H1 (cell line): Measurements from ENCODE around the gene TRIM28. TPM values are rescaled to one million over a fixed set of nuclear protein-coding genes. Genes with fewer than 3 reads are reported as not detected.

Source experiments
- CTCF ChIA-PET: fragments of 300-600 bp; sonication (Branson Sonifier 250); formaldehyde crosslinking; loops from one replicate; lab custom pipeline; 2021; ENCODE audit not compliant: partially characterized antibody; lab: Charles Lee
- POLR2A ChIA-PET: fragments of 300-600 bp; sonication (Branson Sonifier 250); formaldehyde crosslinking; loops from one replicate; lab custom pipeline; 2021; ENCODE audit warnings: inconsistent platforms; ENCODE audit not compliant: partially characterized antibody; lab: Charles Lee
- DNase-seq, 2 experiments: peaks; one replicate each; pipeline versions ENCODE4 v3.0.0 to v3.0.0-alpha.2; 2010 to 2022; ENCODE audit warnings: low spot score in 2 of 2, low read depth in 1 of 2, mixed read lengths in 1 of 2
- FAIRE-seq: peaks from 2 replicates; lab custom pipeline; 2011; peaks lifted over from hg19 to GRCh38; lab: Jason Lieb, UNC
- H2AFZ ChIP-seq: 2 replicates; pipeline ENCODE4 v1.8.1; 2012; ENCODE audit warnings: low read length, inconsistent platforms
- H2AK5ac ChIP-seq: 2 replicates; pipeline ENCODE4 v1.6.1; 2013; ENCODE audit warnings: low read depth, low read length
- H2BK120ac ChIP-seq: replicated peaks from 2 replicates; pipeline ENCODE3; 2013; ENCODE audit warnings: low read depth, low read length, inconsistent platforms
- H2BK12ac ChIP-seq: 2 replicates; pipeline ENCODE4 v1.6.1; 2013; ENCODE audit warnings: low read depth, low read length
- H2BK15ac ChIP-seq: 2 replicates; pipeline ENCODE4 v1.6.1; 2013; ENCODE audit warnings: low read length
- H2BK20ac ChIP-seq: 2 replicates; pipeline ENCODE4 v1.6.1; 2013; ENCODE audit warnings: low read length
- H2BK5ac ChIP-seq: 2 replicates; pipeline ENCODE4 v1.6.1; 2013; ENCODE audit warnings: low read depth, low read length
- H3K14ac ChIP-seq: 2 replicates; pipeline ENCODE4 v1.6.1; 2013; ENCODE audit warnings: inconsistent platforms; ENCODE audit not compliant: insufficient read length
- H3K18ac ChIP-seq: 2 replicates; pipeline ENCODE4 v1.6.1; 2013; ENCODE audit warnings: low read length; ENCODE audit errors: extremely low read depth
- H3K23ac ChIP-seq: 2 replicates; pipeline ENCODE4 v1.6.1; 2013; ENCODE audit warnings: inconsistent platforms; ENCODE audit not compliant: insufficient read length
- H3K23me2 ChIP-seq: 2 replicates; pipeline ENCODE4 v1.6.1; 2013; ENCODE audit warnings: low read depth, low read length
- H3K27ac ChIP-seq: 2 replicates; pipeline ENCODE4 v1.6.1; 2011; ENCODE audit warnings: low read depth, low read length, inconsistent platforms
- H3K27me3 ChIP-seq, 4 experiments: replicated peaks in 1 of 4; 1 replicate in 1 of 4; 2 replicates in 3 of 4; pipeline versions ENCODE4 v1.6.1 to v1.8.1; 2011 to 2013; ENCODE audit warnings: low read length in 3 of 4, mild to moderate bottlenecking in 3 of 4, inconsistent platforms in 2 of 4, mixed read lengths in 2 of 4, moderate library complexity in 1 of 4; ENCODE audit not compliant: control insufficient read depth in 3 of 4, insufficient read depth in 3 of 4; ENCODE audit errors: extremely low read depth in 1 of 4
- H3K36me3 ChIP-seq, 4 experiments: 2 replicates each; pipeline versions ENCODE4 v1.6.1 to v1.8.1; 2011 to 2013; ENCODE audit warnings: mild to moderate bottlenecking in 4 of 4, low read length in 3 of 4, moderate library complexity in 2 of 4, control low read depth in 1 of 4, inconsistent platforms in 1 of 4; ENCODE audit not compliant: insufficient read depth in 4 of 4, control insufficient read depth in 2 of 4
- H3K4ac ChIP-seq: replicated peaks from 2 replicates; pipeline ENCODE3; 2013; ENCODE audit warnings: low read length, low read depth, mixed read lengths, inconsistent platforms; ENCODE audit not compliant: insufficient read length
- H3K4me1 ChIP-seq, 4 experiments: replicated peaks in 1 of 4; 1 replicate in 1 of 4; 2 replicates in 3 of 4; pipeline versions ENCODE4 v1.6.1 to v1.8.1; 2011 to 2013; ENCODE audit warnings: low read length in 3 of 4, inconsistent platforms in 2 of 4, mixed read lengths in 1 of 4; ENCODE audit not compliant: insufficient read depth in 4 of 4, control insufficient read depth in 3 of 4
- H3K4me2 ChIP-seq, 2 experiments: 2 replicates each; pipeline versions ENCODE4 v1.6.1 to v1.8.1; 2011 to 2013; ENCODE audit warnings: low read depth in 2 of 2, low read length in 2 of 2, control low read depth in 1 of 2, inconsistent platforms in 1 of 2, mild to moderate bottlenecking in 1 of 2; ENCODE audit not compliant: insufficient read depth in 1 of 2
- H3K4me3 ChIP-seq, 4 experiments: fragments of 200-600, 300-600 bp in 1 of 4; sonication (generic), shearing (Covaris generic), sonication (Bioruptor Twin) in 1 of 4; 2 replicates each; pipeline versions ENCODE4 v1.5.1 to v1.8.1; 2011 to 2016; ENCODE audit warnings: low read length in 4 of 4, low read depth in 3 of 4, control low read depth in 2 of 4, inconsistent platforms in 2 of 4, mild to moderate bottlenecking in 2 of 4, mixed read lengths in 1 of 4, moderate library complexity in 1 of 4; ENCODE audit not compliant: insufficient read depth in 2 of 4; ENCODE audit errors: extremely low read depth in 1 of 4
- H3K56ac ChIP-seq: replicated peaks from 2 replicates; pipeline ENCODE3; 2013; ENCODE audit warnings: low read depth, mild to moderate bottlenecking, mixed read lengths, low read length, inconsistent platforms; ENCODE audit not compliant: insufficient read length
- H3K79me1 ChIP-seq: 2 replicates; pipeline ENCODE4 v1.6.1; 2013; ENCODE audit warnings: low read depth, low read length, control low read depth
- H3K79me2 ChIP-seq, 2 experiments: 2 replicates each; pipeline versions ENCODE4 v1.6.1 to v1.8.1; 2012 to 2013; ENCODE audit warnings: low read length in 2 of 2, mild to moderate bottlenecking in 2 of 2, inconsistent platforms in 1 of 2; ENCODE audit not compliant: insufficient read depth in 2 of 2, control insufficient read depth in 1 of 2
- H3K9ac ChIP-seq, 4 experiments: replicated peaks in 1 of 4; 1 replicate in 1 of 4; 2 replicates in 3 of 4; pipeline versions ENCODE4 v1.6.1 to v1.8.1; 2011 to 2013; ENCODE audit warnings: low read depth in 3 of 4, low read length in 3 of 4, control low read depth in 2 of 4, mild to moderate bottlenecking in 2 of 4, moderate library complexity in 2 of 4, inconsistent platforms in 1 of 4; ENCODE audit errors: extremely low read depth in 1 of 4
- H3K9me3 ChIP-seq, 2 experiments: 2 replicates each; pipeline versions ENCODE4 v1.6.1 to v1.8.1; 2012 to 2013; ENCODE audit warnings: mild to moderate bottlenecking in 2 of 2, moderate library complexity in 2 of 2, control low read depth in 1 of 2, inconsistent platforms in 1 of 2, low read depth in 1 of 2, low read length in 1 of 2, mixed read lengths in 1 of 2; ENCODE audit not compliant: insufficient read depth in 2 of 2
- H4K20me1 ChIP-seq, 2 experiments: replicated peaks in 1 of 2; 2 replicates each; pipeline versions ENCODE3 to v1.8.1; 2011 to 2013; ENCODE audit warnings: inconsistent platforms in 2 of 2, low read length in 2 of 2, mild to moderate bottlenecking in 1 of 2; ENCODE audit not compliant: insufficient read depth in 2 of 2, control insufficient read depth in 1 of 2
- H4K5ac ChIP-seq: 2 replicates; pipeline ENCODE4 v1.6.1; 2013; ENCODE audit warnings: low read length, low read depth, mixed read lengths, inconsistent platforms; ENCODE audit not compliant: insufficient read length
- H4K8ac ChIP-seq: 2 replicates; pipeline ENCODE4 v1.8.0; 2013; ENCODE audit warnings: mild to moderate bottlenecking, moderate library complexity, low read length, inconsistent platforms; ENCODE audit not compliant: insufficient read depth; ENCODE audit errors: extremely low read depth
- H4K91ac ChIP-seq: replicated peaks from 2 replicates; pipeline ENCODE3; 2013; ENCODE audit warnings: low read length, mixed read lengths, inconsistent platforms; ENCODE audit not compliant: insufficient read length
- POLR2A ChIP-seq, 2 experiments: IDR thresholded peaks; 1 replicate in 1 of 2; 2 replicates in 1 of 2; pipeline ENCODE4 v1.6.1; 2011; ENCODE audit warnings: low read depth in 2 of 2, low read length in 2 of 2, mild to moderate bottlenecking in 2 of 2; ENCODE audit errors: control extremely low read depth in 1 of 2
- POLR2AphosphoS5 ChIP-seq: IDR thresholded peaks from 2 replicates; pipeline ENCODE4 v1.6.1; 2011; ENCODE audit warnings: low read depth, low read length
- WGBS, 2 experiments: shearing (Covaris generic) in 1 of 2; methylation state at CpG; one replicate each; pipeline versions ENCODE4 v1.1.6 to v1.1.7; 2013 to 2015; ENCODE audit warnings: low lambda C conversion rate in 2 of 2, mixed read lengths in 2 of 2, inconsistent platforms in 1 of 2, low coverage in 1 of 2, missing lambda C conversion rate in 1 of 2; ENCODE audit not compliant: insufficient replicate concordance in 2 of 2, insufficient coverage in 1 of 2, insufficient read length in 1 of 2; ENCODE audit errors: extremely low coverage in 1 of 2, missing lambda C conversion rate in 1 of 2; 5-methylcytosine and 5-hydroxymethylcytosine counted together
- polyA plus RNA-seq, 7 experiments: library from polyadenylated mRNA; depleted of rRNA in 3 of 7; stranded (reverse) in 5 of 7; unstranded in 2 of 7; fragments of >200 nt in 5 of 7; fragments of 200-250 nt in 2 of 7; gene quantifications; 1 replicate in 5 of 7; 2 replicates in 1 of 7; 4 replicates in 1 of 7; pipeline versions ENCODE4 v1.2.1 to v1.2.3, GENCODE V29; 2011 to 2013; ENCODE audit warnings: missing spikeins in 2 of 7, mixed read lengths in 2 of 7
- total RNA-seq: library from RNA; stranded (reverse); fragmentation: NEBNext Ultra II Directional; extraction: Animal tissue kit (Norgen Biotek cat#: 25700); gene quantifications from 2 replicates; pipeline ENCODE4 v1.2.1, GENCODE V29; 2021
- TF ChIP-seq, protein P1 (sequence below): IDR thresholded peaks from 2 replicates; pipeline ENCODE4 v1.6.1; 2011; ENCODE audit warnings: low read length, improper control_type of control experiment

The TRIM28 gene
- total and polyA plus RNA-seq, 2 of the 8 experiments (the other 6 are each of a cell fraction or from before 2014, with no cell fraction given): 1,433 to 1,442 TPM

DNA sequence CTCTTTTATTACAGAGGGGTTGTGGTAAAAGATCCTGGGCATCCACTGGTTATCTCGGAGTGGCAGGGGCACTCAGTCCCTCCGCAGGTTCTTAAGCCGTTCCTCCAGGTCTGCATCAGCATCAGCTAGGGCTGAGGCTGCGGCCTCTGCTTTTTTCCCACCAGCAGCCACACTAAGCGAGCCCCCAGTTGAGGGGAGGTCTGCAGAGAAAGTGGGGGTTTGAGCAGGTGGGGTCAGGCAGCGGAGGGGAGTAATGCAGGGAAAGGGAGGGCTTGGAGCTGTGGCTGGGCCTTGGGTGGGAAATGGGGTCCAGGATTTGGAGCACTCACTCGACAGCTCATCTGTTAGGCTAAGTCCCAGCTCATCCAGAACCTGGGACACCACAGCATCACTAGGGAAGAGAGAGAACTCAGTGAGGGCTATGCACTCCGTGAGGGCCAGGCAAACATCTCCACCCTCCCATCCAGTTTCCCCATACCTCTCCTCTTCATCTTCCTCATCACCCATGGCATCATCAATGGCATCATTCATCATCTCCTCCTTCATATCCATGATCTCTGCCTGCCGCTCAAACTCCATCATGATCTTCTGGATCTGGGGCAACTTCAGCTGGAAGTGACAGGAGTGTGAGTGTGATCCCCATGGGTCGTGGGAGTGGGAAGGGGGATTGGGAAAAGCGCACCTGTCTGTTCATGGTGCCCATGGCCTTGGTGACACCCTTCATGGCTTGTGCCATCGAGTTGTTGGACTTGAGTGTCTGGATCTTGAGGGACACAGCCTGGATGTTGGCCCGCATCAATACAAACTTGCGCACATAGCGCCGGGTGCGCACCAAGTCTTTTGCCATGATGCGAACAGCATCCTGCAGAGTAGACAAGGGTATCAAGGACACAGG lies 8.0 kb downstream of the TRIM28 start:
- Histone ChIP-seq H3K14ac (no peak overlapping the region), H3K79me1 (peaks cover 22% of the 10 kb centered on the region), H3K27ac (no peak overlapping the region), H3K23me2 (peaks cover 9% of the 10 kb centered on the region), H3K9me3 (no peaks in the 10 kb centered on the region), H4K5ac (no peak overlapping the region), H3K36me3 (peaks cover 46 to 68% (median 60%) of the 10 kb centered on the region in 4 experiments), H4K91ac (no peak overlapping the region), H2AFZ (no peak overlapping the region), H4K8ac (no peak overlapping the region; the same call in 1 of the 2 replicates), H2BK15ac (no peak overlapping the region), H3K56ac (no peak overlapping the region), H2BK20ac (no peak overlapping the region), H3K4me1 (peaks cover 0 to 15% (median 9%) of the 10 kb centered on the region in 4 experiments; a peak in 6 of 7 replicates), H2BK5ac (no peak overlapping the region), H3K18ac (no peak overlapping the region), H3K9ac (no peak overlapping the region)
- POLR2A ChIA-PET: interaction anchor here (0.9 to 13.8 kb wide), 7 partner anchors 7 to 181 kb away, joined by 3 to 650 read pairs (median 6); partner anchors contain the start of genes MZF1, SLC27A5, TRIM28 and UBE2M
- FAIRE-seq: no peak
- TF ChIP-seq POLR2A (IDR thresholded peaks at IDR 0.05; ENCODE audit: control extremely low read depth in 1 of 2, low read depth in 2 of 2, low read length in 2 of 2) (peak; percentile 32 to 87), POLR2AphosphoS5 (peak; percentile 92)
- TF ChIP-seq, protein P1, sequence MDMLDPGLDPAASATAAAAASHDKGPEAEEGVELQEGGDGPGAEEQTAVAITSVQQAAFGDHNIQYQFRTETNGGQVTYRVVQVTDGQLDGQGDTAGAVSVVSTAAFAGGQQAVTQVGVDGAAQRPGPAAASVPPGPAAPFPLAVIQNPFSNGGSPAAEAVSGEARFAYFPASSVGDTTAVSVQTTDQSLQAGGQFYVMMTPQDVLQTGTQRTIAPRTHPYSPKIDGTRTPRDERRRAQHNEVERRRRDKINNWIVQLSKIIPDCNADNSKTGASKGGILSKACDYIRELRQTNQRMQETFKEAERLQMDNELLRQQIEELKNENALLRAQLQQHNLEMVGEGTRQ: no peak
- TF ChIP-seq, all 59 proteins: peak for 2
- Histone ChIP-seq H3K27me3 (no peaks in the 10 kb centered on the region), H3K23ac (no peak overlapping the region), H4K20me1 (peaks cover 22 to 37% of the 10 kb centered on the region in 2 experiments), H2BK12ac (no peak overlapping the region), H3K4me2 (no peak overlapping the region), H3K4ac (no peak overlapping the region), H2AK5ac (no peak overlapping the region), H3K79me2 (peaks cover 7 to 34% of the 10 kb centered on the region in 2 experiments), H2BK120ac (no peak overlapping the region), H3K4me3 (no peak overlapping the region)
- CTCF ChIA-PET: interaction anchor here (1.4 to 4.6 kb wide), 3 partner anchors 29 to 31 kb away, joined by 3 to 24 read pairs (median 11); partner anchors contain the start of gene ZBTB45
- 96% methylated on average over 18 of the region's 18 CpGs; no CpG with 5 or more reads in 1 of the 2 experiments for WGBS, 2 experiments
- DNase-seq: no peak
